Activated B cell treated with CpG ODN at 0.5 μM for 24 hours (primary cell): ENCODE data around the gene TUBE1. TPM values are rescaled to one million over a fixed set of nuclear protein-coding genes. Genes with fewer than 3 reads are reported as not detected.

Experiments
- ATAC-seq: fragments of 200-7000 bp; cut with Tn5 transposase; one replicate; pipeline ENCODE4 v1.10.0; 2021; ENCODE audit warnings: low read depth, mild to moderate bottlenecking, moderate library complexity
- CTCF ChIA-PET: fragments of 350-600 bp; sonication (Branson Sonifier 250); formaldehyde crosslinking; loops from one replicate; lab custom pipeline; 2021; ENCODE audit warnings: antibody characterized with exemption; lab: Charles Lee
- POLR2A ChIA-PET: fragments of 350-600 bp; sonication (Branson Sonifier 250); formaldehyde crosslinking; loops from one replicate; lab custom pipeline; 2021; ENCODE audit warnings: antibody characterized with exemption; lab: Charles Lee
- DNase-seq: peaks from one replicate; pipeline ENCODE4 v3.0.0; 2022
- H3K27ac Mint-ChIP-seq: one replicate; pipeline ENCODE4 v1.8.0; 2020; ENCODE audit warnings: mixed read lengths
- H3K27me3 Mint-ChIP-seq: one replicate; pipeline ENCODE4 v1.8.0; 2021; ENCODE audit warnings: mixed read lengths
- H3K36me3 Mint-ChIP-seq: one replicate; pipeline ENCODE4 v1.8.0; 2021; ENCODE audit warnings: low read depth, mixed read lengths
- H3K4me1 Mint-ChIP-seq: one replicate; pipeline ENCODE4 v1.8.0; 2021; ENCODE audit warnings: mixed read lengths
- H3K4me3 Mint-ChIP-seq: one replicate; pipeline ENCODE4 v1.8.0; 2020; ENCODE audit warnings: mild to moderate bottlenecking, mixed read lengths
- H3K9me3 Mint-ChIP-seq: one replicate; pipeline ENCODE4 v1.8.0; 2020; ENCODE audit warnings: mixed read lengths
- intact Hi-C: fragments of 100-400 bp; cut with micrococcal nuclease; formaldehyde crosslinking; loops from one replicate; pipeline ENCODE4 v1.15.1; 2024
- total RNA-seq: library from RNA; stranded (reverse); gene quantifications from 2 replicates; pipeline ENCODE4 v1.2.3, GENCODE V29; 2022
- TF ChIP-seq, protein P1 (sequence below): fragments of 200-600 bp; IDR thresholded peaks from one replicate; pipeline ENCODE4 v1.8.0; 2022; ENCODE audit warnings: antibody characterized with exemption, mild to moderate bottlenecking

TUBE1 gene
- total RNA-seq, 1 donor from 2014 or later = 28.0 TPM

GRCh38 chr6:112087916-112088315 is 634 bp upstream of the TUBE1 start:
- H3K36me3 Mint-ChIP-seq = peaks cover 12% of the 10 kb centered on the region
- POLR2A ChIA-PET = interaction anchor here (1.0 to 1.3 kb wide), 2 partner anchors 44 to 829 kb away, joined by 5 to 7 read pairs; a partner anchor contains a TSS
- CTCF ChIA-PET = interaction anchor here (1.1 to 2.1 kb wide), 4 partner anchors 16 to 378 kb away, joined by 4 to 23 read pairs (median 5); no protein-coding TSS in a partner anchor
- H3K9me3 Mint-ChIP-seq = no peaks in the 10 kb centered on the region
- H3K4me3 Mint-ChIP-seq = no peak overlapping the region
- H3K27me3 Mint-ChIP-seq = peaks cover 14% of the 10 kb centered on the region
- no peak for DNase-seq
- TF ChIP-seq, protein P1, sequence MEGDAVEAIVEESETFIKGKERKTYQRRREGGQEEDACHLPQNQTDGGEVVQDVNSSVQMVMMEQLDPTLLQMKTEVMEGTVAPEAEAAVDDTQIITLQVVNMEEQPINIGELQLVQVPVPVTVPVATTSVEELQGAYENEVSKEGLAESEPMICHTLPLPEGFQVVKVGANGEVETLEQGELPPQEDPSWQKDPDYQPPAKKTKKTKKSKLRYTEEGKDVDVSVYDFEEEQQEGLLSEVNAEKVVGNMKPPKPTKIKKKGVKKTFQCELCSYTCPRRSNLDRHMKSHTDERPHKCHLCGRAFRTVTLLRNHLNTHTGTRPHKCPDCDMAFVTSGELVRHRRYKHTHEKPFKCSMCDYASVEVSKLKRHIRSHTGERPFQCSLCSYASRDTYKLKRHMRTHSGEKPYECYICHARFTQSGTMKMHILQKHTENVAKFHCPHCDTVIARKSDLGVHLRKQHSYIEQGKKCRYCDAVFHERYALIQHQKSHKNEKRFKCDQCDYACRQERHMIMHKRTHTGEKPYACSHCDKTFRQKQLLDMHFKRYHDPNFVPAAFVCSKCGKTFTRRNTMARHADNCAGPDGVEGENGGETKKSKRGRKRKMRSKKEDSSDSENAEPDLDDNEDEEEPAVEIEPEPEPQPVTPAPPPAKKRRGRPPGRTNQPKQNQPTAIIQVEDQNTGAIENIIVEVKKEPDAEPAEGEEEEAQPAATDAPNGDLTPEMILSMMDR = no peak
- no peak for ATAC-seq
- intact Hi-C loops = loop anchor here (1.0 to 10.0 kb wide), 13 partner anchors 45 to 1883 kb away; partner anchors contain the start of genes CDK19, FYN, HDAC2 and MARCKS
- H3K27ac Mint-ChIP-seq = no peak overlapping the region
- H3K4me1 Mint-ChIP-seq = no peaks in the 10 kb centered on the region

DNA sequence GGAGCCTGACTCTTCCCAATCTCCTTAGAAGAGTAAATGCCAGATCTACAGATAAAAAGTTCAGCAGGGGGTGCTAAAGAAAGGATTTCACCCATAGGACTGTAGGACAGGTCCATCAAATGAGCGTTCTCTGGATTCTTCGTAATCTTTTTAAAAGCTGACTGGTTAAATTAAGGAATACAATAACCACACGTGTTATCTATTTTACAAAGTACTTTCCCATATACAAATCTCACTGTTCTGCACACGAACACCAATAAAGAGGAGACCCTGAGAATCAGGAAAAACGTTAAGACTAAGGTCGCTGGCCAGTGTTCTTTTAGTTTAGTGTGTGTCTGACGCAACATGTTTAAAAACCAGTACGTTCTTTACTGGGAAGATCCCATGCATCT is 542 bp downstream of the TUBE1 start:
- Mint-ChIP-seq H3K27ac (no peak overlapping the region), H3K9me3 (no peaks in the 10 kb centered on the region), H3K36me3 (peaks cover 18% of the 10 kb centered on the region), H3K4me1 (no peaks in the 10 kb centered on the region), H3K27me3 (peaks cover 14% of the 10 kb centered on the region), H3K4me3 (no peak overlapping the region)
- TF ChIP-seq, protein P1 = no peak
- ChIA-PET POLR2A (interaction anchor here (0.9 to 1.4 kb wide), 5 partner anchors 42 to 1884 kb away, joined by 3 to 7 read pairs (median 5); partner anchors contain the start of gene HDAC2), CTCF (interaction anchor here (0.7 to 2.1 kb wide), 6 partner anchors 14 to 377 kb away, joined by 3 to 23 read pairs (median 4); no protein-coding TSS in a partner anchor)
- intact Hi-C loops = loop anchor here (1.0 to 10.0 kb wide), 13 partner anchors 43 to 1884 kb away; partner anchors contain the start of genes CDK19, FYN, HDAC2 and MARCKS
- DNase-seq (no peak), ATAC-seq (peak; percentile 1)

- intact Hi-C loops = loop anchor here (2.0 to 10.0 kb wide), 5 partner anchors 478 to 1885 kb away; partner anchors contain the start of genes CDK19, HDAC2, MARCKS and TRAF3IP2
- H3K36me3 Mint-ChIP-seq = peaks cover 23% of the 10 kb centered on the region
- H3K4me3 Mint-ChIP-seq = peak overlapping the region; percentile 2
- H3K27ac Mint-ChIP-seq = no peak overlapping the region
- DNase-seq (no peak), ATAC-seq (no peak)
- H3K27me3 Mint-ChIP-seq = peaks cover 9% of the 10 kb centered on the region
- ChIA-PET POLR2A (interaction anchor here (0.5 to 1.3 kb wide), 4 partner anchors 33 to 595 kb away, joined by 3 to 11 read pairs (median 4); no protein-coding TSS in a partner anchor), CTCF (interaction anchor here (2.1 kb wide), 1 partner anchor 78 kb away, joined by 23 read pairs; no protein-coding TSS in a partner anchor)
- no peaks in the 10 kb centered on the region for H3K4me1 Mint-ChIP-seq
- TF ChIP-seq, protein P1 = no peak
- no peaks in the 10 kb centered on the region for H3K9me3 Mint-ChIP-seq
These were observed 1.8 kb downstream of the TUBE1 start for GRCh38 chr6:112085286-112086065.

GRCh38 chr6:112081569-112081968 is 5.7 kb downstream of the TUBE1 start:
- Mint-ChIP-seq H3K4me3 (no peak overlapping the region), H3K36me3 (peaks cover 49% of the 10 kb centered on the region), H3K27me3 (no peaks in the 10 kb centered on the region), H3K27ac (no peak overlapping the region), H3K4me1 (no peaks in the 10 kb centered on the region), H3K9me3 (no peaks in the 10 kb centered on the region)
- no peak for ATAC-seq
- ChIA-PET POLR2A (no interaction called here), CTCF (no interaction called here)
- no peak for DNase-seq
- TF ChIP-seq, protein P1 = no peak
- intact Hi-C loops = loop anchor here (10.0 kb wide), 1 partner anchor 1267 kb away; the partner anchor contains the start of gene CDK19

DNA sequence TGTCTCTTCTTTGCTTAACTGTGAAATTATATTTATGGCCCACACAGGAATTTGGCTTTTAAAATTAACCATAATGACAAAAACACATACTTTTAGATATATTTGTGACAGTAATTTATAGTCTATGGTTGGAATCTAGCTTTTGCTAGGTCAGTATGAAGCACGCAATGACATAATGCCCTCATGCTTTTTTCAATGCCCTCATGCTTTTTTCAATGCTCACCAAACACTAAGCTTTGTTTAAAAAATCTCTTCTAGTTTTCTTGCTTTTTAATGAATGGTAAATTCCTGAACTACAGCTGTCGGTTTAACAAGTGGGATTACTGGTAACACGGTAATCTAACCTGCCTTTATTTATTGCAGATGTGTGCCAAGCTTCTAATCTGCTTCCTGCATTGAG is 20.7 kb downstream of the TUBE1 start:
- Mint-ChIP-seq H3K9me3 (no peaks in the 10 kb centered on the region), H3K36me3 (peaks cover 12% of the 10 kb centered on the region), H3K4me1 (no peaks in the 10 kb centered on the region), H3K4me3 (no peak overlapping the region), H3K27ac (no peak overlapping the region), H3K27me3 (no peaks in the 10 kb centered on the region)
- DNase-seq (no peak), ATAC-seq (no peak)
- CTCF ChIA-PET = no interaction called here
- POLR2A ChIA-PET = no interaction called here
- intact Hi-C loops = no loop called here
- TF ChIP-seq, protein P1 = no peak
